Measurements from ENCODE around the gene RBM17. TPM values are rescaled to one million over a fixed set of nuclear protein-coding genes. Genes with fewer than 3 reads are reported as not detected.

The RBM17 gene
- total RNA-seq, 1 donor from 2014 or later: 113 TPM

GRCh38 chr10:6052247-6053221 is 36.3 kb upstream of the RBM17 start:
- DNase-seq (ENCODE audit: low spot score): no peak
- Mint-ChIP-seq H3K9me3 (ENCODE audit: unreplicated experiment) (no peaks in the 10 kb centered on the region), H3K27ac (ENCODE audit: unreplicated experiment) (no peak overlapping the region), H3K27me3 (ENCODE audit: unreplicated experiment) (peaks cover 1% of the 10 kb centered on the region), H3K4me1 (ENCODE audit: unreplicated experiment) (peaks cover 21% of the 10 kb centered on the region), H3K4me3 (ENCODE audit: unreplicated experiment) (no peak overlapping the region), H3K36me3 (ENCODE audit: low read depth, unreplicated experiment) (no peaks in the 10 kb centered on the region)
- TF ChIP-seq, protein P1, sequence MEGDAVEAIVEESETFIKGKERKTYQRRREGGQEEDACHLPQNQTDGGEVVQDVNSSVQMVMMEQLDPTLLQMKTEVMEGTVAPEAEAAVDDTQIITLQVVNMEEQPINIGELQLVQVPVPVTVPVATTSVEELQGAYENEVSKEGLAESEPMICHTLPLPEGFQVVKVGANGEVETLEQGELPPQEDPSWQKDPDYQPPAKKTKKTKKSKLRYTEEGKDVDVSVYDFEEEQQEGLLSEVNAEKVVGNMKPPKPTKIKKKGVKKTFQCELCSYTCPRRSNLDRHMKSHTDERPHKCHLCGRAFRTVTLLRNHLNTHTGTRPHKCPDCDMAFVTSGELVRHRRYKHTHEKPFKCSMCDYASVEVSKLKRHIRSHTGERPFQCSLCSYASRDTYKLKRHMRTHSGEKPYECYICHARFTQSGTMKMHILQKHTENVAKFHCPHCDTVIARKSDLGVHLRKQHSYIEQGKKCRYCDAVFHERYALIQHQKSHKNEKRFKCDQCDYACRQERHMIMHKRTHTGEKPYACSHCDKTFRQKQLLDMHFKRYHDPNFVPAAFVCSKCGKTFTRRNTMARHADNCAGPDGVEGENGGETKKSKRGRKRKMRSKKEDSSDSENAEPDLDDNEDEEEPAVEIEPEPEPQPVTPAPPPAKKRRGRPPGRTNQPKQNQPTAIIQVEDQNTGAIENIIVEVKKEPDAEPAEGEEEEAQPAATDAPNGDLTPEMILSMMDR (IDR thresholded peaks at IDR 0.05; ENCODE audit: unreplicated experiment): no peak

DNA sequence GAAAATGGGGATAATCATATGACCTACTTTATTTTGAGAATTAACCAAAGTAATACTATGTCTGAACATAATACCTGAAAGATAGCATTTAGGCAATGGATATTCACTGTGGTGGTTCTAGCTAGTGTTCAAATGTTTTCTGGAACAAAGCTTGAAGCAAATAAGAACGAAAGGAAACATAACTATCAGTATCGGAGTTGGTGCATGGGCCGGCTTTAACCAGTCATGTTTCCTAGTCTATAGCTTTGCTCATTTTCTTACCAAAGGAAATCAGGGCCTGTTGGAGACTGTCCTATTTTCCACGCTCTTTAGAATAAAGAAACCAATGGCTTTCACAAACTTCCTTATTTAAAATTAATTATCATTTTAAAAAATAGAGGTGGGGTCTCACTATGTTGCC is 35.5 kb upstream of the RBM17 start:
- H3K4me3 Mint-ChIP-seq (ENCODE audit: unreplicated experiment): no peak overlapping the region
- TF ChIP-seq, protein P1 (IDR thresholded peaks at IDR 0.05; ENCODE audit: unreplicated experiment): no peak
- no peaks in the 10 kb centered on the region for H3K27me3 Mint-ChIP-seq (ENCODE audit: unreplicated experiment)
- no peak overlapping the region for H3K27ac Mint-ChIP-seq (ENCODE audit: unreplicated experiment)
- H3K4me1 Mint-ChIP-seq (ENCODE audit: unreplicated experiment): peaks cover 23% of the 10 kb centered on the region
- no peaks in the 10 kb centered on the region for H3K9me3 Mint-ChIP-seq (ENCODE audit: unreplicated experiment)
- DNase-seq (ENCODE audit: low spot score): no peak
- H3K36me3 Mint-ChIP-seq (ENCODE audit: low read depth, unreplicated experiment): no peaks in the 10 kb centered on the region

- DNase-seq (ENCODE audit: low spot score): peak; percentile 15
- TF ChIP-seq, protein P1 (IDR thresholded peaks at IDR 0.05; ENCODE audit: unreplicated experiment): no peak
- Mint-ChIP-seq H3K36me3 (ENCODE audit: low read depth, unreplicated experiment) (no peaks in the 10 kb centered on the region), H3K4me1 (ENCODE audit: unreplicated experiment) (peaks cover 23% of the 10 kb centered on the region), H3K27ac (ENCODE audit: unreplicated experiment) (no peak overlapping the region), H3K4me3 (ENCODE audit: unreplicated experiment) (no peak overlapping the region), H3K9me3 (ENCODE audit: unreplicated experiment) (no peaks in the 10 kb centered on the region), H3K27me3 (ENCODE audit: unreplicated experiment) (no peaks in the 10 kb centered on the region)
Observed at GRCh38 chr10:6053816-6054631, 34.8 kb upstream of the RBM17 start.

DNA sequence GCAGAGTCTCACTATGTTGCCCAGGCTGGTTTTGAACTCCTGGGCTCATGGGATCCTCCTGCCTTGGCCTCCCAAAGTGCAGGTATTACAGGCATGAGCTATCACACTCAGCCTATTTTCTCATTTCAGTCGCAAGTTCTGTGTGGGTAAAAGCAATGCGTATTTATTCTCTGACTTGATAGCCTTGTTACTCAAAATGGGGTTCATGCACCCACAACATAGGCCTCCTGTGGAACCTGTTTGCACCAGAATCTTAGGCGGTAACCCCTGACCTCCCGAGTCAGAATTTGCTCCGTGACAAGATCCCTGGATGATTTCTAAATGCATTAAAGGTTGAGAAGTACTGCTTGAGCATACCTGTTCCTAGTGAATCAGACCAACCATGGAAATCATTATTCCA is 34.0 kb upstream of the RBM17 start:
- TF ChIP-seq, protein P1 (IDR thresholded peaks at IDR 0.05; ENCODE audit: unreplicated experiment): no peak
- H3K9me3 Mint-ChIP-seq (ENCODE audit: unreplicated experiment): no peaks in the 10 kb centered on the region
- no peak for DNase-seq (ENCODE audit: low spot score)
- H3K27ac Mint-ChIP-seq (ENCODE audit: unreplicated experiment): no peak overlapping the region
- H3K36me3 Mint-ChIP-seq (ENCODE audit: low read depth, unreplicated experiment): no peaks in the 10 kb centered on the region
- peaks cover 23% of the 10 kb centered on the region for H3K4me1 Mint-ChIP-seq (ENCODE audit: unreplicated experiment)
- no peaks in the 10 kb centered on the region for H3K27me3 Mint-ChIP-seq (ENCODE audit: unreplicated experiment)
- H3K4me3 Mint-ChIP-seq (ENCODE audit: unreplicated experiment): no peak overlapping the region

All from endothelial cell (in vitro differentiated cells).